Spleen (tissue), 3 donors: ENCODE data around the gene PIK3R4.

Experiments used
- POLR2A ChIP-seq, 3 donors: fragments of 450-650 bp; IDR thresholded peaks; one replicate each; pipeline ENCODE4 v1.5.1; 2017; ENCODE audit warnings: antibody characterized with exemption in 3 of 3, mild to moderate bottlenecking in 1 of 3
- POLR2AphosphoS5 ChIP-seq, 3 donors: sonication (generic); formaldehyde crosslinking; IDR thresholded peaks; one replicate each; pipeline ENCODE4 v1.5.1; 2017; ENCODE audit warnings: antibody characterized with exemption in 3 of 3

DNA sequence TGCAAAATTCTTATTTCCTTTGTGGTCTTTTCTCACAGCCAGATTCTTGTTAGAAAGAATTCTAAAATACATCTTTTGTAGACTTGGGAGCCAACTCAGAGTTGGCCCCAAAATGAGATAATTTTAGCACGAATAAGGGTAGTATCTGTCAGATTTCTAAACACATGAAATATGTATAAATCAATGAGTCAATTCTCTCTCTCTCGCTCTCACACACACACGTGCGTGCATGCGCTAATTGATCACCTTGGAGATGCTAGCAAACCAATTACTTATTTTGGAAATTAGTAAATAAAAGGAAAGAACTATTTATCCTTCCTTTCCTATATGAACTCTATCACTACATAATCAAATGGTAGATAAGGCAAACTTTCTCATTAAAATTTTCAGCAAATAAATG is 32.9 kb upstream of the PIK3R4 start:
- TF ChIP-seq POLR2A (IDR thresholded peaks at IDR 0.05) (no peak), POLR2AphosphoS5 (IDR thresholded peaks at IDR 0.05) (no peak)
